Colonic mucosa (tissue), 4 donors: Measurements from ENCODE around the gene SIDT2. TPM values are rescaled to one million over a fixed set of nuclear protein-coding genes. Genes with fewer than 3 reads are reported as not detected.

Experiments used
- DNase-seq: peaks from one replicate; pipeline ENCODE4 v3.0.0-alpha.2; 2020
- H3K27ac ChIP-seq: fragments of 200-600 bp; one replicate; pipeline ENCODE4 v1.8.0; 2021
- H3K27me3 ChIP-seq: fragments of 200-600 bp; one replicate; pipeline ENCODE4 v1.8.0; 2021
- H3K36me3 ChIP-seq: fragments of 200-600 bp; one replicate; pipeline ENCODE4 v1.8.0; 2021
- H3K4me1 ChIP-seq: fragments of 200-600 bp; one replicate; pipeline ENCODE4 v1.8.0; 2021; ENCODE audit warnings: mild to moderate bottlenecking
- H3K4me3 ChIP-seq: fragments of 200-600 bp; one replicate; pipeline ENCODE4 v1.8.0; 2021
- H3K9ac ChIP-seq, 2 donors: one replicate each; pipeline ENCODE4 v1.7.0; 2013; ENCODE audit warnings: control low read depth in 2 of 2, low read depth in 2 of 2, low read length in 2 of 2
- H3K9me3 ChIP-seq: fragments of 200-600 bp; one replicate; pipeline ENCODE4 v1.8.0; 2021
- CTCF ChIP-seq: fragments of 200-600 bp; IDR thresholded peaks from one replicate; pipeline ENCODE4 v1.8.0; 2022; ENCODE audit warnings: antibody characterized with exemption, mild to moderate bottlenecking
- intact Hi-C: fragments of 100-400 bp; cut with DNase I; formaldehyde crosslinking; loops from one replicate; pipeline ENCODE4 v1.14.1; 2022
- total RNA-seq, 2 donors: library from RNA; stranded (reverse); fragmentation: NEBNext Ultra II Directional in 1 of 2; extraction: Animal tissue kit (Norgen Biotek cat#: 25700) in 1 of 2; gene quantifications; one replicate each; pipeline ENCODE4 v1.2.1, GENCODE V29; 2021
- donor health status: healthy.
- donor health status: DM: no; HTN: no; CAD: no.
- donor health status: DM: no; HTN: no; CAD: no.

SIDT2 gene
- total RNA-seq, 2 donors from 2014 or later, result 42.9 to 69.3 TPM

GRCh38 chr11:117230999-117231841 lies 52.7 kb downstream of the SIDT2 start:
- no peak for TF ChIP-seq CTCF
- DNase-seq, result peak; percentile 82
- Histone ChIP-seq H3K4me3 (peak overlapping the region; percentile 97), H3K36me3 (peaks cover 9% of the 10 kb centered on the region), H3K9ac (peak overlapping the region; percentile 97 to 100), H3K27ac (peak overlapping the region; percentile 94), H3K9me3 (no peaks in the 10 kb centered on the region), H3K27me3 (no peaks in the 10 kb centered on the region), H3K4me1 (peaks cover 6% of the 10 kb centered on the region)
- intact Hi-C loops, result loop anchor here (2.0 to 5.0 kb wide), 2 partner anchors 50 to 96 kb away; partner anchors contain the start of gene CEP164

- no peak for TF ChIP-seq CTCF
- Histone ChIP-seq H3K9me3 (no peaks in the 10 kb centered on the region), H3K9ac (peak within 1 kb of the TSS; percentile 97 to 100), H3K27ac (peak within 1 kb of the TSS; percentile 94), H3K4me3 (peak within 1 kb of the TSS; percentile 97), H3K36me3 (peaks cover 9% of the 10 kb centered on the region), H3K27me3 (no peaks in the 10 kb centered on the region), H3K4me1 (peaks cover 6% of the 10 kb centered on the region)
- DNase-seq, result peak; percentile 82
- intact Hi-C loops, result loop anchor here (2.0 to 5.0 kb wide), 2 partner anchors 51 to 96 kb away; partner anchors contain the start of gene CEP164
These were observed 53.2 kb downstream of the SIDT2 start, which contains the start of gene PCSK7 for GRCh38 chr11:117231842-117232091. Gene PCSK7, minus strand, starts transcription at chr11:117232073. Its CDS starts 2,229 bp downstream, at chr11:117229844.

- H3K4me1 ChIP-seq, result peaks cover 6% of the 10 kb centered on the region
- peak; percentile 75 for TF ChIP-seq CTCF
- no peaks in the 10 kb centered on the region for H3K9me3 ChIP-seq
- DNase-seq, result peak; percentile 80
- peak within 1 kb of the TSS; percentile 97 for H3K4me3 ChIP-seq
- H3K27me3 ChIP-seq, result no peaks in the 10 kb centered on the region
- peak within 1 kb of the TSS; percentile 97 to 100 for H3K9ac ChIP-seq
- H3K27ac ChIP-seq, result peak within 1 kb of the TSS; percentile 94
- intact Hi-C loops, result loop anchor here (5.0 kb wide), 1 partner anchor 95 kb away; the partner anchor contains the start of gene CEP164
- H3K36me3 ChIP-seq, result peaks cover 9% of the 10 kb centered on the region
These were observed 53.7 kb downstream of the SIDT2 start, which contains the start of gene RNF214 for GRCh38 chr11:117232092-117232878. Gene RNF214, plus strand, starts transcription at chr11:117232671. Its CDS starts 1,602 bp downstream, at chr11:117234273.

DNA sequence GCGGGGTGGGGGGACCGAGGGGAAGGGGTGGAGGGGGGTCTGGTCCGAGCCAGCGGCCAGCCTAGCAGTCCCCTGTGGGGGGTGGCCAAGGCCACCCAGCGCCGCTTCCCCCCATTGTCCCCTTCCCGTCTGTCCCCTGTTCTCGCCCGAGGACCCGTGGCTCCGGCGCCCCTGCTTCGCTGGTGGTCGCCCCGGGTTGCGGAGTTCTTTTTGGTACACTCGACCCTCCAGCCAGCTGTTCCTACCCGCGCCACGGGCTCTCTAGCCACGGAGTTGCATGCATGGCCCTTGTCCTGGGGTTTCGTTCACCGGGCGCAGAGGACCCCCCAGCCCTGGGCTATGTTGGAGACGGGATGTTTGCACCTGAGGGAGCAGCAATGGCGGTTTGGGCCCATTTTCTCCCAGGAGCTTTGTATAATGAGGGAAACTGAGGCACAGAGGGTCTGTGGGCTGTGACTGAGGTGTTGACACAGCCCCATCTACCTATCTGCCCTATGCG lies 54.4 kb downstream of the SIDT2 start:
- peak overlapping the region; percentile 97 for H3K4me3 ChIP-seq
- peaks cover 6% of the 10 kb centered on the region for H3K4me1 ChIP-seq
- DNase-seq, result no peak
- H3K27ac ChIP-seq, result peak overlapping the region; percentile 94
- no peak for TF ChIP-seq CTCF
- H3K9me3 ChIP-seq, result no peaks in the 10 kb centered on the region
- H3K9ac ChIP-seq, result peak overlapping the region; percentile 77 to 92
- no peaks in the 10 kb centered on the region for H3K27me3 ChIP-seq
- peaks cover 9% of the 10 kb centered on the region for H3K36me3 ChIP-seq
- intact Hi-C loops, result loop anchor here (5.0 kb wide), 1 partner anchor 94 kb away; the partner anchor contains the start of gene CEP164

DNA sequence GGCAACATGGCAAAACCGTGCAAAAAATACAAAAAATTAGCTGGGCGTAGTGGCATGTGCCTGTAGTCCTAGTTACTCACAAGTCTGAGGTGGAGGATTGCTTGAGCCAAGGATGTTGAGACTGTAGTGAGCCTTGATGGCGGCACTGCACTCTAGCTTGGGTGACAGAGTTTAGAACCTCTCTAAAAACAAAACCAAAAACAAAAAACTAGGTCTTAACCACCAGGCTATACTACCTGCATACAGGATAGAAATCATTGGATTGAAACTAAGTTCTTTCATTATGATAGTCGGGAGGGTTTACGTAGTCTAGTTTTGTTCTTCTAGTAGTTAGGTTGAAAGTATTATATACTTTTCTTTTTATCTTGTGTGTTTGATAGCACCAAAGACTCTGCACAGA lies 59.7 kb downstream of the SIDT2 start:
- Histone ChIP-seq H3K9me3 (no peaks in the 10 kb centered on the region), H3K4me3 (no peak overlapping the region), H3K36me3 (no peaks in the 10 kb centered on the region), H3K27ac (no peak overlapping the region), H3K27me3 (no peaks in the 10 kb centered on the region), H3K9ac (no peak overlapping the region), H3K4me1 (no peaks in the 10 kb centered on the region)
- intact Hi-C loops, result no loop called here
- no peak for DNase-seq
- TF ChIP-seq CTCF, result no peak
